H1 (cell line): ENCODE data around the gene ZGLP1. TPM values are rescaled to one million over a fixed set of nuclear protein-coding genes. Genes with fewer than 3 reads are reported as not detected.

Experiments
- CTCF ChIA-PET: fragments of 300-600 bp; sonication (Branson Sonifier 250); formaldehyde crosslinking; loops from one replicate; lab custom pipeline; 2021; ENCODE audit not compliant: partially characterized antibody; lab: Charles Lee
- POLR2A ChIA-PET: fragments of 300-600 bp; sonication (Branson Sonifier 250); formaldehyde crosslinking; loops from one replicate; lab custom pipeline; 2021; ENCODE audit warnings: inconsistent platforms; ENCODE audit not compliant: partially characterized antibody; lab: Charles Lee
- DNase-seq, 2 experiments: peaks; one replicate each; pipeline versions ENCODE4 v3.0.0 to v3.0.0-alpha.2; 2010 to 2022; ENCODE audit warnings: low spot score in 2 of 2, low read depth in 1 of 2, mixed read lengths in 1 of 2
- FAIRE-seq: peaks from 2 replicates; lab custom pipeline; 2011; peaks lifted over from hg19 to GRCh38; lab: Jason Lieb, UNC
- H2AFZ ChIP-seq: 2 replicates; pipeline ENCODE4 v1.8.1; 2012; ENCODE audit warnings: low read length, inconsistent platforms
- H2AK5ac ChIP-seq: 2 replicates; pipeline ENCODE4 v1.6.1; 2013; ENCODE audit warnings: low read depth, low read length
- H2BK120ac ChIP-seq: replicated peaks from 2 replicates; pipeline ENCODE3; 2013; ENCODE audit warnings: low read depth, low read length, inconsistent platforms
- H2BK12ac ChIP-seq: 2 replicates; pipeline ENCODE4 v1.6.1; 2013; ENCODE audit warnings: low read depth, low read length
- H2BK15ac ChIP-seq: 2 replicates; pipeline ENCODE4 v1.6.1; 2013; ENCODE audit warnings: low read length
- H2BK20ac ChIP-seq: 2 replicates; pipeline ENCODE4 v1.6.1; 2013; ENCODE audit warnings: low read length
- H2BK5ac ChIP-seq: 2 replicates; pipeline ENCODE4 v1.6.1; 2013; ENCODE audit warnings: low read depth, low read length
- H3K14ac ChIP-seq: 2 replicates; pipeline ENCODE4 v1.6.1; 2013; ENCODE audit warnings: inconsistent platforms; ENCODE audit not compliant: insufficient read length
- H3K18ac ChIP-seq: 2 replicates; pipeline ENCODE4 v1.6.1; 2013; ENCODE audit warnings: low read length; ENCODE audit errors: extremely low read depth
- H3K23ac ChIP-seq: 2 replicates; pipeline ENCODE4 v1.6.1; 2013; ENCODE audit warnings: inconsistent platforms; ENCODE audit not compliant: insufficient read length
- H3K23me2 ChIP-seq: 2 replicates; pipeline ENCODE4 v1.6.1; 2013; ENCODE audit warnings: low read depth, low read length
- H3K27ac ChIP-seq: 2 replicates; pipeline ENCODE4 v1.6.1; 2011; ENCODE audit warnings: low read depth, low read length, inconsistent platforms
- H3K27me3 ChIP-seq, 4 experiments: replicated peaks in 1 of 4; 1 replicate in 1 of 4; 2 replicates in 3 of 4; pipeline versions ENCODE4 v1.6.1 to v1.8.1; 2011 to 2013; ENCODE audit warnings: low read length in 3 of 4, mild to moderate bottlenecking in 3 of 4, inconsistent platforms in 2 of 4, mixed read lengths in 2 of 4, moderate library complexity in 1 of 4; ENCODE audit not compliant: control insufficient read depth in 3 of 4, insufficient read depth in 3 of 4; ENCODE audit errors: extremely low read depth in 1 of 4
- H3K36me3 ChIP-seq, 4 experiments: 2 replicates each; pipeline versions ENCODE4 v1.6.1 to v1.8.1; 2011 to 2013; ENCODE audit warnings: mild to moderate bottlenecking in 4 of 4, low read length in 3 of 4, moderate library complexity in 2 of 4, control low read depth in 1 of 4, inconsistent platforms in 1 of 4; ENCODE audit not compliant: insufficient read depth in 4 of 4, control insufficient read depth in 2 of 4
- H3K4ac ChIP-seq: replicated peaks from 2 replicates; pipeline ENCODE3; 2013; ENCODE audit warnings: low read length, low read depth, mixed read lengths, inconsistent platforms; ENCODE audit not compliant: insufficient read length
- H3K4me1 ChIP-seq, 4 experiments: replicated peaks in 1 of 4; 1 replicate in 1 of 4; 2 replicates in 3 of 4; pipeline versions ENCODE4 v1.6.1 to v1.8.1; 2011 to 2013; ENCODE audit warnings: low read length in 3 of 4, inconsistent platforms in 2 of 4, mixed read lengths in 1 of 4; ENCODE audit not compliant: insufficient read depth in 4 of 4, control insufficient read depth in 3 of 4
- H3K4me2 ChIP-seq, 2 experiments: 2 replicates each; pipeline versions ENCODE4 v1.6.1 to v1.8.1; 2011 to 2013; ENCODE audit warnings: low read depth in 2 of 2, low read length in 2 of 2, control low read depth in 1 of 2, inconsistent platforms in 1 of 2, mild to moderate bottlenecking in 1 of 2; ENCODE audit not compliant: insufficient read depth in 1 of 2
- H3K4me3 ChIP-seq, 4 experiments: fragments of 200-600, 300-600 bp in 1 of 4; sonication (generic), shearing (Covaris generic), sonication (Bioruptor Twin) in 1 of 4; 2 replicates each; pipeline versions ENCODE4 v1.5.1 to v1.8.1; 2011 to 2016; ENCODE audit warnings: low read length in 4 of 4, low read depth in 3 of 4, control low read depth in 2 of 4, inconsistent platforms in 2 of 4, mild to moderate bottlenecking in 2 of 4, mixed read lengths in 1 of 4, moderate library complexity in 1 of 4; ENCODE audit not compliant: insufficient read depth in 2 of 4; ENCODE audit errors: extremely low read depth in 1 of 4
- H3K56ac ChIP-seq: replicated peaks from 2 replicates; pipeline ENCODE3; 2013; ENCODE audit warnings: low read depth, mild to moderate bottlenecking, mixed read lengths, low read length, inconsistent platforms; ENCODE audit not compliant: insufficient read length
- H3K79me1 ChIP-seq: 2 replicates; pipeline ENCODE4 v1.6.1; 2013; ENCODE audit warnings: low read depth, low read length, control low read depth
- H3K79me2 ChIP-seq, 2 experiments: 2 replicates each; pipeline versions ENCODE4 v1.6.1 to v1.8.1; 2012 to 2013; ENCODE audit warnings: low read length in 2 of 2, mild to moderate bottlenecking in 2 of 2, inconsistent platforms in 1 of 2; ENCODE audit not compliant: insufficient read depth in 2 of 2, control insufficient read depth in 1 of 2
- H3K9ac ChIP-seq, 4 experiments: replicated peaks in 1 of 4; 1 replicate in 1 of 4; 2 replicates in 3 of 4; pipeline versions ENCODE4 v1.6.1 to v1.8.1; 2011 to 2013; ENCODE audit warnings: low read depth in 3 of 4, low read length in 3 of 4, control low read depth in 2 of 4, mild to moderate bottlenecking in 2 of 4, moderate library complexity in 2 of 4, inconsistent platforms in 1 of 4; ENCODE audit errors: extremely low read depth in 1 of 4
- H3K9me3 ChIP-seq, 2 experiments: 2 replicates each; pipeline versions ENCODE4 v1.6.1 to v1.8.1; 2012 to 2013; ENCODE audit warnings: mild to moderate bottlenecking in 2 of 2, moderate library complexity in 2 of 2, control low read depth in 1 of 2, inconsistent platforms in 1 of 2, low read depth in 1 of 2, low read length in 1 of 2, mixed read lengths in 1 of 2; ENCODE audit not compliant: insufficient read depth in 2 of 2
- H4K20me1 ChIP-seq, 2 experiments: replicated peaks in 1 of 2; 2 replicates each; pipeline versions ENCODE3 to v1.8.1; 2011 to 2013; ENCODE audit warnings: inconsistent platforms in 2 of 2, low read length in 2 of 2, mild to moderate bottlenecking in 1 of 2; ENCODE audit not compliant: insufficient read depth in 2 of 2, control insufficient read depth in 1 of 2
- H4K5ac ChIP-seq: 2 replicates; pipeline ENCODE4 v1.6.1; 2013; ENCODE audit warnings: low read length, low read depth, mixed read lengths, inconsistent platforms; ENCODE audit not compliant: insufficient read length
- H4K8ac ChIP-seq: 2 replicates; pipeline ENCODE4 v1.8.0; 2013; ENCODE audit warnings: mild to moderate bottlenecking, moderate library complexity, low read length, inconsistent platforms; ENCODE audit not compliant: insufficient read depth; ENCODE audit errors: extremely low read depth
- H4K91ac ChIP-seq: replicated peaks from 2 replicates; pipeline ENCODE3; 2013; ENCODE audit warnings: low read length, mixed read lengths, inconsistent platforms; ENCODE audit not compliant: insufficient read length
- ATF3 ChIP-seq: IDR thresholded peaks from 2 replicates; pipeline ENCODE4 v1.6.1; 2011; ENCODE audit warnings: low read depth, mild to moderate bottlenecking, low read length; ENCODE audit not compliant: insufficient read depth
- BRCA1 ChIP-seq: IDR thresholded peaks from 2 replicates; pipeline ENCODE4 v1.6.1; 2012; ENCODE audit warnings: low read depth, low read length, improper control_type of control experiment
- CBX8 ChIP-seq: fragments of 300-800, 300-1000 bp; sonication (generic); IDR thresholded peaks from 2 replicates; pipeline ENCODE4 v1.7.1; 2016; ENCODE audit warnings: low read depth, low read length, borderline replicate concordance
- CTBP2 ChIP-seq: IDR thresholded peaks from 2 replicates; pipeline ENCODE4 v1.7.0; 2011; ENCODE audit warnings: borderline replicate concordance, mild to moderate bottlenecking, moderate library complexity, mixed read lengths, low read length; ENCODE audit not compliant: insufficient read depth, insufficient read length
- JUND ChIP-seq: IDR thresholded peaks from 2 replicates; pipeline ENCODE4 v1.6.1; 2011; ENCODE audit warnings: mild to moderate bottlenecking, improper control_type of control experiment, low read length
- TAF7 ChIP-seq: optimal IDR thresholded peaks from 2 replicates; pipeline ENCODE3; 2011; ENCODE audit warnings: low read depth, mild to moderate bottlenecking, inconsistent platforms, low read length, moderate library complexity, borderline replicate concordance
- WGBS, 2 experiments: shearing (Covaris generic) in 1 of 2; methylation state at CpG; one replicate each; pipeline versions ENCODE4 v1.1.6 to v1.1.7; 2013 to 2015; ENCODE audit warnings: low lambda C conversion rate in 2 of 2, mixed read lengths in 2 of 2, inconsistent platforms in 1 of 2, low coverage in 1 of 2, missing lambda C conversion rate in 1 of 2; ENCODE audit not compliant: insufficient replicate concordance in 2 of 2, insufficient coverage in 1 of 2, insufficient read length in 1 of 2; ENCODE audit errors: extremely low coverage in 1 of 2, missing lambda C conversion rate in 1 of 2; 5-methylcytosine and 5-hydroxymethylcytosine counted together
- polyA plus RNA-seq, 7 experiments: library from polyadenylated mRNA; depleted of rRNA in 3 of 7; stranded (reverse) in 5 of 7; unstranded in 2 of 7; fragments of >200 nt in 5 of 7; fragments of 200-250 nt in 2 of 7; gene quantifications; 1 replicate in 5 of 7; 2 replicates in 1 of 7; 4 replicates in 1 of 7; pipeline versions ENCODE4 v1.2.1 to v1.2.3, GENCODE V29; 2011 to 2013; ENCODE audit warnings: missing spikeins in 2 of 7, mixed read lengths in 2 of 7
- total RNA-seq: library from RNA; stranded (reverse); fragmentation: NEBNext Ultra II Directional; extraction: Animal tissue kit (Norgen Biotek cat#: 25700); gene quantifications from 2 replicates; pipeline ENCODE4 v1.2.1, GENCODE V29; 2021

Gene ZGLP1
- total and polyA plus RNA-seq, 2 of the 8 experiments (the other 6 are each of a cell fraction or from before 2014, with no cell fraction given) = 4.2 to 5.1 TPM

GRCh38 chr19:10325732-10326131 is 16.1 kb upstream of the ZGLP1 start:
- no peak overlapping the region for H4K5ac ChIP-seq
- no peak overlapping the region for H3K23ac ChIP-seq
- H3K79me1 ChIP-seq = peaks cover 2% of the 10 kb centered on the region; the same call in 1 of the 2 replicates
- no peak overlapping the region for H3K4me2 ChIP-seq
- H3K4ac ChIP-seq = no peak overlapping the region
- H3K4me1 ChIP-seq = no peaks in the 10 kb centered on the region
- no peak overlapping the region for H4K8ac ChIP-seq
- H3K27me3 ChIP-seq = no peaks in the 10 kb centered on the region; a peak in 1 of 7 replicates
- H2AK5ac ChIP-seq = no peak overlapping the region
- no peaks in the 10 kb centered on the region for H3K9me3 ChIP-seq
- no peak overlapping the region for H2AFZ ChIP-seq
- H3K14ac ChIP-seq = no peak overlapping the region
- H2BK12ac ChIP-seq = no peak overlapping the region
- H3K79me2 ChIP-seq = peaks cover 0 to 6% of the 10 kb centered on the region in 2 experiments; a peak in 1 of 4 replicates
- no peak overlapping the region for H2BK15ac ChIP-seq
- no peak overlapping the region for H2BK120ac ChIP-seq
- no peak overlapping the region for H3K4me3 ChIP-seq
- no peaks in the 10 kb centered on the region; the same call in 1 of the 2 replicates for H3K23me2 ChIP-seq
- no peak overlapping the region for H3K56ac ChIP-seq
- no peak overlapping the region for H3K9ac ChIP-seq
- DNase-seq (no peak), FAIRE-seq (no peak)
- H4K91ac ChIP-seq = no peak overlapping the region
- H4K20me1 ChIP-seq = peaks cover 3 to 26% of the 10 kb centered on the region in 2 experiments
- H3K36me3 ChIP-seq = peaks cover 38 to 82% (median 66%) of the 10 kb centered on the region in 4 experiments
- ChIA-PET CTCF (interaction anchor here (0.6 to 2.2 kb wide), 5 partner anchors 49 to 67 kb away, joined by 3 to 7 read pairs (median 3); partner anchors contain the start of gene ICAM1), POLR2A (interaction anchor here (0.6 to 1.9 kb wide), 4 partner anchors 10 to 71 kb away, joined by 3 read pairs; partner anchors contain the start of genes FDX2 and ZGLP1)
- H3K18ac ChIP-seq = no peak overlapping the region
- H3K27ac ChIP-seq = no peak overlapping the region
- H2BK20ac ChIP-seq = no peak overlapping the region
- H2BK5ac ChIP-seq = no peak overlapping the region
- 92% methylated on average over 8 of the region's 8 CpGs; no CpG with 5 or more reads in 1 of the 2 experiments for WGBS, 2 experiments
- TF ChIP-seq CTBP2 = no peak
- no peak for TF ChIP-seq BRCA1
- TF ChIP-seq CBX8 = no peak
- TF ChIP-seq ATF3 = no peak
- TF ChIP-seq TAF7 = no peak
- TF ChIP-seq JUND = no peak
